Liver (tissue), 9 donors: Measurements from ENCODE around the gene LCA5L. TPM values are rescaled to one million over a fixed set of nuclear protein-coding genes. Genes with fewer than 3 reads are reported as not detected.

ENCODE experiments used
- DNase-seq: peaks from one replicate; pipeline ENCODE4 v3.0.0-alpha.2; 2017; ENCODE audit warnings: low spot score
- H3K27ac ChIP-seq, 2 donors: one replicate each; pipeline ENCODE4 v1.7.0; 2013; ENCODE audit warnings: inconsistent platforms in 2 of 2, low read length in 2 of 2, control low read depth in 1 of 2, low read depth in 1 of 2, mild to moderate bottlenecking in 1 of 2
- H3K27me3 ChIP-seq, 4 donors: one replicate each; pipeline versions ENCODE4 v1.6.1 to v1.7.0; 2013; ENCODE audit warnings: low read length in 3 of 4, inconsistent platforms in 1 of 4, mild to moderate bottlenecking in 1 of 4, moderate library complexity in 1 of 4; ENCODE audit not compliant: control insufficient read depth in 4 of 4, insufficient read depth in 4 of 4
- H3K36me3 ChIP-seq, 4 donors: one replicate each; pipeline versions ENCODE4 v1.6.1 to v1.7.0; 2013; ENCODE audit warnings: low read length in 3 of 4, mild to moderate bottlenecking in 3 of 4, low read depth in 1 of 4, moderate library complexity in 1 of 4; ENCODE audit not compliant: control insufficient read depth in 4 of 4, insufficient read depth in 3 of 4
- H3K4me1 ChIP-seq, 4 donors: one replicate each; pipeline versions ENCODE4 v1.6.1 to v1.7.0; 2013; ENCODE audit warnings: low read length in 3 of 4, mild to moderate bottlenecking in 3 of 4, moderate library complexity in 1 of 4; ENCODE audit not compliant: control insufficient read depth in 4 of 4, insufficient read depth in 4 of 4
- H3K4me3 ChIP-seq, 3 donors: one replicate each; pipeline versions ENCODE4 v1.6.1 to v1.7.0; 2013; ENCODE audit warnings: low read length in 3 of 3, control low read depth in 1 of 3, low read depth in 1 of 3, mild to moderate bottlenecking in 1 of 3
- H3K9ac ChIP-seq, 2 donors: one replicate each; pipeline ENCODE4 v1.7.0; 2013; ENCODE audit warnings: low read length in 2 of 2, mild to moderate bottlenecking in 2 of 2, moderate library complexity in 2 of 2, control low read depth in 1 of 2, low read depth in 1 of 2
- H3K9me3 ChIP-seq, 4 donors: one replicate each; pipeline versions ENCODE4 v1.6.1 to v1.7.0; 2013; ENCODE audit warnings: low read length in 3 of 4; ENCODE audit not compliant: control insufficient read depth in 4 of 4
- ATF3 ChIP-seq: IDR thresholded peaks from 2 replicates; pipeline ENCODE4 v1.6.1; 2016; ENCODE audit warnings: antibody characterized with exemption
- EGR1 ChIP-seq, 2 donors: IDR thresholded peaks; 2 replicates each; pipeline ENCODE4 v1.6.1; 2016 to 2018; ENCODE audit warnings: antibody characterized with exemption in 2 of 2, low read depth in 2 of 2
- FOXA1 ChIP-seq: IDR thresholded peaks from 2 replicates; pipeline ENCODE4 v1.6.1; 2016; ENCODE audit warnings: antibody characterized with exemption
- FOXA2 ChIP-seq: IDR thresholded peaks from 2 replicates; pipeline ENCODE4 v1.6.1; 2016; ENCODE audit warnings: antibody characterized with exemption
- GABPA ChIP-seq, 2 donors: IDR thresholded peaks in 1 of 2; conservative IDR thresholded peaks in 1 of 2; 2 replicates each; pipeline ENCODE4 v1.6.1; 2016; ENCODE audit warnings: antibody characterized with exemption in 2 of 2, mild to moderate bottlenecking in 1 of 2, moderate library complexity in 1 of 2
- HNF4A ChIP-seq, 2 donors: conservative IDR thresholded peaks; 2 replicates each; pipeline ENCODE4 v1.6.1; 2016; ENCODE audit warnings: antibody characterized with exemption in 2 of 2, mild to moderate bottlenecking in 2 of 2
- HNF4G ChIP-seq: IDR thresholded peaks from 2 replicates; pipeline ENCODE4 v1.6.1; 2016; ENCODE audit warnings: antibody characterized with exemption
- JUND ChIP-seq, 2 donors: IDR thresholded peaks; 2 replicates each; pipeline ENCODE4 v1.6.1; 2016; ENCODE audit warnings: antibody characterized with exemption in 2 of 2
- NR2F2 ChIP-seq: IDR thresholded peaks from 2 replicates; pipeline ENCODE4 v1.6.1; 2016; ENCODE audit warnings: antibody characterized with exemption
- RAD21 ChIP-seq, 2 donors: IDR thresholded peaks; 2 replicates each; pipeline ENCODE4 v1.6.1; 2016; ENCODE audit warnings: antibody characterized with exemption in 2 of 2, mild to moderate bottlenecking in 2 of 2
- REST ChIP-seq: IDR thresholded peaks from 2 replicates; pipeline ENCODE4 v1.6.1; 2016; ENCODE audit warnings: antibody characterized with exemption, mild to moderate bottlenecking
- RXRA ChIP-seq, 2 donors: IDR thresholded peaks; 2 replicates each; pipeline ENCODE4 v1.6.1; 2017 to 2018; ENCODE audit warnings: antibody characterized with exemption in 2 of 2, mild to moderate bottlenecking in 1 of 2
- SP1 ChIP-seq: IDR thresholded peaks from 2 replicates; pipeline ENCODE4 v1.6.1; 2018; ENCODE audit warnings: antibody characterized with exemption, mild to moderate bottlenecking
- TAF1 ChIP-seq: conservative IDR thresholded peaks from 2 replicates; pipeline ENCODE4 v1.6.1; 2016; ENCODE audit warnings: antibody characterized with exemption, mild to moderate bottlenecking
- YY1 ChIP-seq: IDR thresholded peaks from 2 replicates; pipeline ENCODE4 v1.6.1; 2016; ENCODE audit warnings: antibody characterized with exemption, mild to moderate bottlenecking
- ZBTB33 ChIP-seq: IDR thresholded peaks from 2 replicates; pipeline ENCODE4 v1.6.1; 2016; ENCODE audit warnings: antibody characterized with exemption
- WGBS: extraction: QIAGEN DNeasy Blood & Tissue Kit; methylation state at CpG from one replicate; pipeline ENCODE4 v1.1.7; 2013; 5-methylcytosine and 5-hydroxymethylcytosine counted together
- polyA plus RNA-seq, 2 donors: library from polyadenylated mRNA; stranded (reverse) in 1 of 2; unstranded in 1 of 2; fragments of 200-250 nt in 1 of 2; fragments of >200 nt in 1 of 2; fragmentation: Nextera tagmentation in 1 of 2; extraction: Ambion mirVana in 1 of 2; gene quantifications; one replicate each; pipeline versions ENCODE4 v1.2.1 to v1.2.3, GENCODE V29; 2013 to 2015
- total RNA-seq, 2 donors: library from RNA; depleted of rRNA; stranded (reverse); fragments of >200 nt; gene quantifications; one replicate each; pipeline ENCODE4 v1.2.3, GENCODE V29; 2014
- TF ChIP-seq, protein P1 (sequence below): IDR thresholded peaks from 2 replicates; pipeline ENCODE4 v1.6.1; 2016; ENCODE audit warnings: antibody characterized with exemption
- TF ChIP-seq, protein P2 (sequence below): fragments of 150-350 bp; IDR thresholded peaks from 2 replicates; pipeline ENCODE4 v1.5.1; 2017; ENCODE audit warnings: improper control_type of control experiment, low read depth, low read length; ENCODE audit not compliant: missing input control
- donor health status: healthy.
- donor health status: healthy.
- donor health status: healthy.
- donor health status: healthy.
- donor health status: healthy.

LCA5L gene
- total and polyA plus RNA-seq, 4 donors = 0.19 to 1.6 (median 0.99) TPM

- Histone ChIP-seq H3K9me3 (no peaks in the 10 kb centered on the region), H3K27ac (no peak overlapping the region), H3K4me1 (no peaks in the 10 kb centered on the region), H3K9ac (no peak overlapping the region), H3K27me3 (no peaks in the 10 kb centered on the region), H3K4me3 (no peak overlapping the region), H3K36me3 (no peaks in the 10 kb centered on the region)
- no peak for DNase-seq
- TF ChIP-seq, protein P1, sequence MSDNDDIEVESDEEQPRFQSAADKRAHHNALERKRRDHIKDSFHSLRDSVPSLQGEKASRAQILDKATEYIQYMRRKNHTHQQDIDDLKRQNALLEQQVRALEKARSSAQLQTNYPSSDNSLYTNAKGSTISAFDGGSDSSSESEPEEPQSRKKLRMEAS = no peak
- TF ChIP-seq EGR1 (IDR thresholded peaks at IDR 0.05; ENCODE audit: low read depth in 2 of 2) (no peak), RAD21 (IDR thresholded peaks at IDR 0.05) (no peak)
- 88% methylated on average over 3 of the region's 3 CpGs for WGBS
These were observed 36.3 kb upstream of the LCA5L start for GRCh38 chr21:39481886-39482285.

GRCh38 chr21:39480271-39480670, 34.7 kb upstream of the LCA5L start:
- TF ChIP-seq SP1 (no peak), RAD21 (IDR thresholded peaks at IDR 0.05) (no peak), TAF1 (no peak), FOXA2 (no peak), NR2F2 (no peak), HNF4G (no peak), EGR1 (IDR thresholded peaks at IDR 0.05; ENCODE audit: low read depth in 2 of 2) (no peak), YY1 (no peak), ATF3 (no peak), ZBTB33 (no peak), JUND (IDR thresholded peaks at IDR 0.05) (no peak), FOXA1 (no peak), REST (no peak), RXRA (IDR thresholded peaks at IDR 0.05) (no peak), HNF4A (conservative IDR thresholded peaks at IDR 0.05) (no peak), GABPA (IDR thresholded peaks at IDR 0.05 in 1 of 2, conservative IDR thresholded peaks at IDR 0.05 in 1 of 2) (no peak)
- TF ChIP-seq, protein P1 = no peak
- TF ChIP-seq, protein P2, sequence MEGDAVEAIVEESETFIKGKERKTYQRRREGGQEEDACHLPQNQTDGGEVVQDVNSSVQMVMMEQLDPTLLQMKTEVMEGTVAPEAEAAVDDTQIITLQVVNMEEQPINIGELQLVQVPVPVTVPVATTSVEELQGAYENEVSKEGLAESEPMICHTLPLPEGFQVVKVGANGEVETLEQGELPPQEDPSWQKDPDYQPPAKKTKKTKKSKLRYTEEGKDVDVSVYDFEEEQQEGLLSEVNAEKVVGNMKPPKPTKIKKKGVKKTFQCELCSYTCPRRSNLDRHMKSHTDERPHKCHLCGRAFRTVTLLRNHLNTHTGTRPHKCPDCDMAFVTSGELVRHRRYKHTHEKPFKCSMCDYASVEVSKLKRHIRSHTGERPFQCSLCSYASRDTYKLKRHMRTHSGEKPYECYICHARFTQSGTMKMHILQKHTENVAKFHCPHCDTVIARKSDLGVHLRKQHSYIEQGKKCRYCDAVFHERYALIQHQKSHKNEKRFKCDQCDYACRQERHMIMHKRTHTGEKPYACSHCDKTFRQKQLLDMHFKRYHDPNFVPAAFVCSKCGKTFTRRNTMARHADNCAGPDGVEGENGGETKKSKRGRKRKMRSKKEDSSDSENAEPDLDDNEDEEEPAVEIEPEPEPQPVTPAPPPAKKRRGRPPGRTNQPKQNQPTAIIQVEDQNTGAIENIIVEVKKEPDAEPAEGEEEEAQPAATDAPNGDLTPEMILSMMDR = no peak
- DNase-seq = no peak
- H3K36me3 ChIP-seq = no peaks in the 10 kb centered on the region
- H3K9me3 ChIP-seq = no peaks in the 10 kb centered on the region
- 94% methylated on average over 4 of the region's 4 CpGs for WGBS
- H3K9ac ChIP-seq = no peak overlapping the region
- H3K4me3 ChIP-seq = no peak overlapping the region
- no peaks in the 10 kb centered on the region for H3K4me1 ChIP-seq
- no peak overlapping the region for H3K27ac ChIP-seq
- H3K27me3 ChIP-seq = no peaks in the 10 kb centered on the region
